GM23248 (cell line): ENCODE results near the gene QSOX2. TPM values are rescaled to one million over a fixed set of nuclear protein-coding genes. Genes with fewer than 3 reads are reported as not detected.

Experiments used
- DNase-seq: peaks from one replicate; pipeline ENCODE4 v3.0.0-alpha.2; 2015
- H2AFZ ChIP-seq: fragments of 200-600 bp; sonication (generic); 2 replicates; pipeline ENCODE4 v1.6.1; 2016; ENCODE audit warnings: antibody characterized with exemption
- H3F3A ChIP-seq: fragments of 200-600 bp; sonication (generic); 2 replicates; pipeline ENCODE4 v1.6.1; 2016; ENCODE audit warnings: mild to moderate bottlenecking, antibody characterized with exemption, mixed run types; ENCODE audit not compliant: insufficient read depth
- H3K27ac ChIP-seq: fragments of 200-600 bp; sonication (generic); 2 replicates; pipeline ENCODE4 v1.5.1; 2016; ENCODE audit warnings: mild to moderate bottlenecking
- H3K27me3 ChIP-seq: fragments of 200-600 bp; sonication (generic); replicated peaks from 2 replicates; pipeline ENCODE4 v1.6.1; 2016; ENCODE audit warnings: mild to moderate bottlenecking; ENCODE audit not compliant: insufficient read depth
- H3K36me3 ChIP-seq: fragments of 200-600 bp; sonication (generic); 2 replicates; pipeline ENCODE4 v1.6.1; 2016; ENCODE audit warnings: low read depth, mild to moderate bottlenecking
- H3K4me1 ChIP-seq: fragments of 200-600 bp; sonication (generic); 2 replicates; pipeline ENCODE4 v1.6.1; 2016; ENCODE audit warnings: mild to moderate bottlenecking; ENCODE audit not compliant: insufficient read depth
- H3K4me2 ChIP-seq: fragments of 200-600 bp; sonication (generic); one replicate; pipeline ENCODE4 v1.6.1; 2016; ENCODE audit warnings: mild to moderate bottlenecking; ENCODE audit not compliant: unreplicated experiment
- H3K4me3 ChIP-seq: fragments of 200-600 bp; sonication (generic); 2 replicates; pipeline ENCODE4 v1.5.1; 2016; ENCODE audit warnings: mild to moderate bottlenecking
- H3K79me2 ChIP-seq: fragments of 200-600 bp; sonication (generic); 2 replicates; pipeline ENCODE4 v1.6.1; 2016; ENCODE audit warnings: mild to moderate bottlenecking; ENCODE audit not compliant: insufficient read depth
- H3K9ac ChIP-seq: fragments of 200-600 bp; sonication (generic); 2 replicates; pipeline ENCODE4 v1.6.1; 2016; ENCODE audit warnings: mild to moderate bottlenecking
- H3K9me2 ChIP-seq: fragments of 200-600 bp; sonication (generic); 2 replicates; pipeline ENCODE4 v1.6.1; 2016; ENCODE audit warnings: mixed run types, mild to moderate bottlenecking, moderate library complexity; ENCODE audit not compliant: insufficient read depth
- H3K9me3 ChIP-seq: fragments of 200-600 bp; sonication (generic); one replicate; pipeline ENCODE4 v1.6.1; 2017; ENCODE audit warnings: low read depth
- H4K20me1 ChIP-seq: fragments of 200-600 bp; sonication (generic); 2 replicates; pipeline ENCODE4 v1.6.0; 2016; ENCODE audit not compliant: insufficient read depth
- EZH2 ChIP-seq: fragments of 200-600 bp; sonication (generic); IDR thresholded peaks from 2 replicates; pipeline ENCODE4 v1.6.1; 2018; ENCODE audit warnings: antibody characterized with exemption, mild to moderate bottlenecking; ENCODE audit not compliant: insufficient read depth, poor library complexity, severe bottlenecking
- EZH2phosphoT487 ChIP-seq: fragments of 200-600 bp; sonication (generic); IDR thresholded peaks from 2 replicates; pipeline ENCODE4 v1.6.1; 2018; ENCODE audit warnings: antibody characterized with exemption, moderate library complexity, mild to moderate bottlenecking, low read depth; ENCODE audit not compliant: insufficient read depth
- WGBS, 2 experiments: methylation state at CpG; one replicate each; pipeline ENCODE4 v1.1.6; 2015 to 2017; ENCODE audit warnings: low lambda C conversion rate in 2 of 2, low coverage in 1 of 2; ENCODE audit errors: missing lambda C conversion rate in 2 of 2; 5-methylcytosine and 5-hydroxymethylcytosine counted together
- in situ Hi-C: fragments of 300-500 bp; cut with MboI; formaldehyde crosslinking; loops from 2 replicates; pipeline ENCODE4 v1.15.0; 2020
- polyA plus RNA-seq: library from polyadenylated mRNA; unstranded; fragments of >200 nt; fragmentation: Nextera tagmentation; extraction: Ambion mirVana; gene quantifications from 2 replicates; pipeline ENCODE4 v1.2.1, GENCODE V29; 2016
- total RNA-seq: library from RNA; depleted of rRNA; stranded (reverse); fragments of >200 nt; shearing (Covaris generic); gene quantifications from 2 replicates; pipeline ENCODE4 v1.2.3, GENCODE V29; 2014

The QSOX2 gene
- total and polyA plus RNA-seq, 2 experiments from 2014 or later = 1.9 to 11.7 TPM

DNA sequence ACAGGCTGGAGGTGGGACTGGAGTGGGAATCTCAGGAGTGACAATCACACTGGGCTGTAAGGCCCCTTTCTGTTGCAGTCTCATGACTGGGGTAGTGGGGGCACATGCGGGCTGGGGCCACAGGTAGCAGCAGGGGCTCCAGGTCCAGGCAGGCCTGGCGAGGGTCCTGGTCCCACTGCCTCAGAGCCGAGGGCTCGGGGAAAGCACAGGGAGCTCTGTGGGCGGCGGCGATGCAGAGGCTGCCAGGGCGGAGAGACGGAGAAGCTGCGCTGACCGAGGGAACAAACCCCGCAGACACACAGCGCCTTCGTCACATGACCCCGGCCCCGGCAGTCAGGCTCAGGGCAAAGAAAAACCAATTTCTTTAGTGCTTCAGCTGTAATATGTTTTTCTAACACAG, 35.3 kb downstream of the QSOX2 start:
- no peak for DNase-seq
- no peaks in the 10 kb centered on the region for H3K79me2 ChIP-seq
- no peaks in the 10 kb centered on the region for H4K20me1 ChIP-seq
- 98 to 99% methylated on average over 15 to 16 of the region's 16 CpGs for WGBS, 2 experiments
- no peak overlapping the region for H3K27ac ChIP-seq
- no peaks in the 10 kb centered on the region for H3K4me1 ChIP-seq
- peaks cover 14% of the 10 kb centered on the region; the same call in 1 of the 2 replicates for H3K36me3 ChIP-seq
- no peak overlapping the region for H2AFZ ChIP-seq
- in situ Hi-C loops = no loop called here
- no peak overlapping the region for H3K9ac ChIP-seq
- no peak overlapping the region for H3K4me3 ChIP-seq
- TF ChIP-seq EZH2 = no peak
- TF ChIP-seq EZH2phosphoT487 = no peak
- no peak overlapping the region for H3K4me2 ChIP-seq
- no peaks in the 10 kb centered on the region for H3K9me2 ChIP-seq
- H3K27me3 ChIP-seq = no peaks in the 10 kb centered on the region
- no peaks in the 10 kb centered on the region for H3K9me3 ChIP-seq
- H3F3A ChIP-seq = no peaks in the 10 kb centered on the region

DNA sequence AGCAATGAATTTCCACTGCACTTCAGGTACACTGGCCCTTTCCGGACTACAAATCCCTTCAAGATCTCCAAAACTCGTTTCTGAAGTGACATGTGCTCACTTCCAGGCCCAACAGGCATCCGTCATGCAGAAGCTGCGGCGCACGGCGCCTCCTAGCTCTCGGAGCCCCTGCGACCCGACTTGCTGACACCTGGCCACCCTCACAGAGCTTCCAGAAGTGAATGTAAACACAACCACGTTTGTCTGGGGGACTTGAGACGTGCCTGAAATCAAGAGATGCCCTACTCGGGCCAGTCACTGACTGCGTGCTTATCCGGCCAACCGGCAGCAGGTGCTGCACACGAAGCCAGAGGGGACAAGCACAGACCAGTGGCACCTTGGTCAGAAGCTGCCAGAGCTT, 35.8 kb downstream of the QSOX2 start:
- H3F3A ChIP-seq = no peaks in the 10 kb centered on the region
- no peak overlapping the region for H3K4me3 ChIP-seq
- no peak overlapping the region for H3K27ac ChIP-seq
- no peak overlapping the region for H2AFZ ChIP-seq
- H3K4me2 ChIP-seq = no peak overlapping the region
- no peak for DNase-seq
- no peaks in the 10 kb centered on the region for H3K79me2 ChIP-seq
- no peak for TF ChIP-seq EZH2phosphoT487
- no peak for TF ChIP-seq EZH2
- H3K9me2 ChIP-seq = no peaks in the 10 kb centered on the region
- in situ Hi-C loops = no loop called here
- no peak overlapping the region for H3K9ac ChIP-seq
- 0 out of 2 replicates have a peak, but pooled peaks cover under 1% of the 10 kb centered on the region for H3K27me3 ChIP-seq
- H3K36me3 ChIP-seq = peaks cover 12% of the 10 kb centered on the region; the same call in 1 of the 2 replicates
- WGBS, 2 experiments = 89 to 90% methylated on average over 17 of the region's 17 CpGs
- no peaks in the 10 kb centered on the region for H4K20me1 ChIP-seq
- no peaks in the 10 kb centered on the region for H3K4me1 ChIP-seq
- H3K9me3 ChIP-seq = no peaks in the 10 kb centered on the region

DNA sequence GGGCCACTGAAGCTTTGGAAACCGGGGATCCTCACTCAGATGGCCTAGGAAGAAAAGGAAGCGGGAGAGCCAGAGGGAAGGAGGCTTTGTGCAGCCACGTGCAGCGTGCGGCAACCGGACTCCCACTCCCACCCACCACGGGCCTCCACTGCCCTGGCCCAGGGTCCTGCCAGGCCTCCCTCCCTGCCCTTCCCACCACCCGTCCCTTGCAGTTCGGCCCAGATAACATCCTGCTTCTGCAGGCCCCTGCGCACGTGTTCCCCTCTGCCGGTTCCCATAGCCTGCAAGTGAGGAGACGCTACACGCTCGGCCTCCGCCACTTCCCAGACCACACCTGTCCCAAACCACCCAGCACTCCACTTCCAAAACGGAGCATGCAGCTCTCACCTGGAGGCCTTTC, 36.4 kb downstream of the QSOX2 start:
- 0 out of 2 replicates have a peak, but pooled peaks cover 5% of the 10 kb centered on the region for H3K27me3 ChIP-seq
- no peak for TF ChIP-seq EZH2phosphoT487
- no peak overlapping the region for H3K27ac ChIP-seq
- no peaks in the 10 kb centered on the region for H3K79me2 ChIP-seq
- H3K9me3 ChIP-seq = no peaks in the 10 kb centered on the region
- no peak overlapping the region for H3K9ac ChIP-seq
- H3K4me1 ChIP-seq = no peaks in the 10 kb centered on the region
- H2AFZ ChIP-seq = no peak overlapping the region
- no peak for DNase-seq
- no peaks in the 10 kb centered on the region for H3K9me2 ChIP-seq
- H3F3A ChIP-seq = no peaks in the 10 kb centered on the region
- no peak overlapping the region for H3K4me2 ChIP-seq
- WGBS, 2 experiments = 94 to 95% methylated on average over 12 to 17 of the region's 17 CpGs
- in situ Hi-C loops = no loop called here
- H3K4me3 ChIP-seq = no peak overlapping the region
- H3K36me3 ChIP-seq = 0 out of 2 replicates have a peak, but pooled peaks cover 8% of the 10 kb centered on the region
- no peaks in the 10 kb centered on the region for H4K20me1 ChIP-seq

DNA sequence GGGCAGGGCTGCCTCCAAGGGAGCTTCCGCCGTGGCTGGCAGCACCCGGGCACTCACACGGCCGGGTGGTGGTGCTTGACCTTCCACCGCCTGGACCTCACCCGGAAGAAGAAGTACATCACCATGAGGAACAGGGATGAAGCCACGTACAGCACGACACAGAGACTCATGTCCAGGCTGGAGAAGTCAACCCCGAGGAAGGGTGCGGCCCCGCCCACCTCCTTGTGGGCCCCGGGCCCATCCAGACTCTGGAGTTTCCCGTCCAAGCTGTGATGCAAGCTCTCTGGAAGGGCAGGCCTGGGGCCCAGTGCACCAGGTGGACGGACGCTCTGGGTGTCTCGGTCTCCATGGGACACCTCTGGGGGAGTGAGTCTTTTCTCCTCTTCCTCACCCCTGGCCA, 36.9 kb downstream of the QSOX2 start:
- H4K20me1 ChIP-seq = no peaks in the 10 kb centered on the region
- H3K79me2 ChIP-seq = no peaks in the 10 kb centered on the region
- no peak for DNase-seq
- H3K9ac ChIP-seq = no peak overlapping the region
- no peaks in the 10 kb centered on the region for H3K9me2 ChIP-seq
- TF ChIP-seq EZH2phosphoT487 (no peak), EZH2 (no peak)
- no peak overlapping the region for H3K27ac ChIP-seq
- no peak overlapping the region for H3K4me2 ChIP-seq
- H3K4me1 ChIP-seq = no peaks in the 10 kb centered on the region
- peaks cover 11% of the 10 kb centered on the region; the same call in 1 of the 2 replicates for H3K27me3 ChIP-seq
- H3K4me3 ChIP-seq = no peak overlapping the region
- H3F3A ChIP-seq = no peaks in the 10 kb centered on the region
- in situ Hi-C loops = no loop called here
- 0 out of 2 replicates have a peak, but pooled peaks cover 2% of the 10 kb centered on the region for H3K36me3 ChIP-seq
- no peak overlapping the region for H2AFZ ChIP-seq
- no peaks in the 10 kb centered on the region for H3K9me3 ChIP-seq
- 84 to 87% methylated on average over 17 of the region's 17 CpGs for WGBS, 2 experiments

DNA sequence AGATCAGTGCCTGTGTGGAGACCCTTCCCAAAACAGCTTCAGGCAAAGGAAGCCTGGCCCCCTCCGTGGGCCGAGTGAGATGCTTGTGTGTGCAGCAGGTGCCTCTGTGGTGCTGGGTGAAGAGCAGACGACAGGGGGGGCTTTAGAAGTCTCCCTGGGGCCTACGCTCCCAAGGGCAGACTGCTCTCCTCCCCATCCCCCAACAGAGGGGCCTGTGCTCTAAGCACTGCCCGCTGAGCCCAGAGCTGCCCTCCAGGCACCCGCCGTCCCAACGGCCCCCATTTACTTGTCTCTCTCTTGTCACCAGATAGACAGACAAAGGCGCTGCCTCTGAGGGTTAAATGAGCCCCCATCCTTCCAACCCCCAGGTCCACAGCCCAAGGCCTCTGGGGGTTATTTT, 38.0 kb downstream of the QSOX2 start:
- H3F3A ChIP-seq = no peaks in the 10 kb centered on the region
- 82 to 88% methylated on average over 9 of the region's 9 CpGs for WGBS, 2 experiments
- no peak overlapping the region for H3K4me3 ChIP-seq
- peaks cover 17% of the 10 kb centered on the region; the same call in 1 of the 2 replicates for H3K27me3 ChIP-seq
- H3K9ac ChIP-seq = no peak overlapping the region
- no peaks in the 10 kb centered on the region for H4K20me1 ChIP-seq
- DNase-seq = no peak
- no peak overlapping the region for H3K27ac ChIP-seq
- no peak overlapping the region for H2AFZ ChIP-seq
- TF ChIP-seq EZH2phosphoT487 (no peak), EZH2 (no peak)
- H3K36me3 ChIP-seq = no peaks in the 10 kb centered on the region
- H3K9me2 ChIP-seq = no peaks in the 10 kb centered on the region
- no peaks in the 10 kb centered on the region for H3K4me1 ChIP-seq
- no peaks in the 10 kb centered on the region for H3K9me3 ChIP-seq
- in situ Hi-C loops = no loop called here
- H3K79me2 ChIP-seq = no peaks in the 10 kb centered on the region
- no peak overlapping the region for H3K4me2 ChIP-seq
